GM21360 (cell line): Measurements from ENCODE around the gene SWAP70.

Source experiments
- ATAC-seq: cut with Tn5 transposase; IDR thresholded peaks from one replicate; pipeline ENCODE4 v1.9.1; 2021; ENCODE audit warnings: mild to moderate bottlenecking, moderate library complexity; ENCODE audit not compliant: unreplicated experiment

SWAP70 gene

DNA sequence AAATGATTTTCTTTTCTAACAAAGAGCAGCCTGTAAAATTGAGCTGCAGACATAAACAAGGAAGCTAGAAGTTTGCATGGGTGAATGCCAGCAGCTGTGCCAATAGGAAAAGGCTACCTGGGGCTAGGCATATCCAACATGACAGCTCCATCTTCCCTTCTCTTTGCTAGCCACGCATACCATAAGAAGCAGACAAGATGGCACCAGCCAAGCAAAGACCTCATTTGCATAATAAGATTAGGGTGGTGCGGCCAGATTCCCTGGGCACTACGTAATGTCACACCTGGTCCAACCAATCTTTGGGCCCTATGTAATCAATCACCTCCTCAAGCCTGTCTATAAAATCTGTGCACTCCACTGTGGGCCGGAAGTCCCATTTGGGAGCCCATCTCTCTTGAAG lies 108.3 kb downstream of the SWAP70 start:
- ATAC-seq: no peak

DNA sequence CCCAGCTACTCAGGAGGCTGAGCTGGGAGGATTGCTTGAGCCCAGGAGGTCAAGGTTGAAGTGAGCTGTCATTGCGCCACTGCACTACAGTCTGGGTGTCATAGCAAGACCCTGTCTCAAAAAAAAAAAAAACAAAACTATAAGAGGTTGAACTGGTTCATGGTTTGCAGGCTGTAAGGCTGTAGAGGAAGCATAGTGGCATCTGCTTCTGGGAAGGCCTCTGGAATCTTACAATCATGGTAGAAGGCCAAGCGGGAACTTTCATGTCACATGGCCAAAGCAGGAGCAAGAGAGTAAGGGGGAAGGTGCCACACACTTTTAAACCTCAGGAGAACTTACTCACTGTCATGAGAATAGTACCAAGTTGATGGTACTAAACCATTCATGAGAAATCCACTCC lies 109.6 kb downstream of the SWAP70 start:
- ATAC-seq: no peak

DNA sequence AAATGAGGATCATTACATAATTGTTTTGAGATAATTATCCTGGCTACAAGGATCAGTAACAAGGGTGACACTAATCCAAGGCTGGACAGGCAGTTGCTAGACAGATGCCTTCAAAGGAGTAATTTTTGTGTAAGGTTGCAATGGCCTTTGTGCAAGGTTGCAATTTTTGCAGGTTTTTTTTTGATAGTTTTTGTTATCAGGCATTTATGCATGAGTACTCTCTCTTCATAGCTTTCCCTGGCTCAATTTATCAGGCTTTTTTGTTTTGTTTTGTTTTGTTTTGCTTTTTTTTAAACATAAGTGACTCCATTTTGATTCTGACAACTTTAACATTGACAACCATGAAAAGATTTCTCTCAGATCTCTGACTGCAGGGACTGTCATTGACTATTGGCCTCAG lies 110.2 kb downstream of the SWAP70 start:
- ATAC-seq: no peak

DNA sequence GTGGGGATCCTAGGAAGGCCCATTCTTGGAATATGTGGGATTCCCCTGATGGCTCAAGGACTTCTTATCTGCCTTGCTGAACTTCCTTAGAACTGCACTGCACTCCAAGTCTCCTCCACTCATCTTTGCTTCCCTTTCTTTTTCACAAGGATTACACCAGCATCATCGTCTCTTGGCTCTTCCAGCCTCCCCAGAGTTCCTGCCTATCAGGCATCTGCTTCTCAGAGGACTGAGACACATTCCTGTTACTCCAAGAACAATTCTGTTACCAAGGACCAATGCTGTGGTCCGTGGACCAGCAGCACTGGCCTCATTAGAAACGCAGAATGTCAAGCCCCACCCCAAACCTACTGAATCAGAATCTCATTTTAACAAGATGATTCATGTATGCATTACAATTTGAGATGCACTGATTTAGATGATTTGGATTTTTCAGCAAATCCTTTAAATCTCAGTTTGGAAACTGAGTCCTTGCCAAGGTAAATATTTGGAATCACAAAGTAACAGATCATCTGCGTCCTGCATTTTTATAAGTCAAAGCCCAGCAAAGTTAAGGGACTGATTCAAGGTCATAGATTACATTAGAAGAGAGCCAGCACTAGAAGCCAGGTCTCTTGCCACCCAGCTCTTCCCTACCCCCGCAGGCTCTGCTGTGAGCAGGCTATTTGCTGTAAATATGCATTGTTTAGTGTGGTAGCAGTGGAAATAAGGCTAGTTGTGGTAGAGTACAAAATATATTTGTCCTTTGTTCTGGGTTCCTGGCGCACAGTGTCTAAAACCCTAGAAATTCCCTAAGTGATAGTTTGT lies 110.9 kb downstream of the SWAP70 start:
- no peak for ATAC-seq

DNA sequence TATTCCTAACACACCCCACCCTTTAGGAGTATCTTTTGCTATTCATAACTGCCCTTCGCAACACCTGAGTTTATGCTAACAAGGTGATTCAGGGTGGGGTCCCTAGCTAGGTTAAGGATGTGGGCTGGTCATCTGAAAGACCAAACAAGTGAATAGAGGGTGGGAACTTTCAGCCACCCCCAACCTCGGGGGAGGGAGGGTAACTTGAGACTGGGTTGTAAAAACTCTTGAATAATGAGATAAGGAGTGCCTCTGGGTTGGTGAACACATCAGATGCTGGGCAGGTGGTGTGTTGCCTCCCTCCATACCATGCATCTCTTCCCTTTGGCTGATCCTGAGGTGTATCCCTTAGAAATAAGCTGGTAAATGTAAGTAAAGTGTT lies 111.5 kb downstream of the SWAP70 start:
- no peak for ATAC-seq

DNA sequence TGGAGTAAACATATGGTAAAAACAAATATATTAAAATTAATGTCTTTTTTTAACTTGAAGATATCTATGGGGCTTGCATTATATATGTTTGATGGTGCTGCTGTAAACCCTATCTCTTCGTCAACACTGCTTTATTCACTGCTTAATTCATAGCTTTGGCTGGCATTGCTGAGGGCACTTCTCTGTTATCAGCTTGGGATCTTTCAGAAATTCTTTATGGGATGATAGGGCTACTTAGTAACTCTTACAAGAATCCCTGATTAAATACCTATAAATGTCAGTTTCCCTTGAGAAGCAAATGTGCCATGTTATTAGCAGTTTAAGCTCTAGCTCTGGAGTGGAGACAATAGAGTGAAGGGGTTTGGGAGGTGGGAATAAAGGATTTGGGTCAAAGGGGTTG lies 112.3 kb downstream of the SWAP70 start:
- ATAC-seq: no peak

DNA sequence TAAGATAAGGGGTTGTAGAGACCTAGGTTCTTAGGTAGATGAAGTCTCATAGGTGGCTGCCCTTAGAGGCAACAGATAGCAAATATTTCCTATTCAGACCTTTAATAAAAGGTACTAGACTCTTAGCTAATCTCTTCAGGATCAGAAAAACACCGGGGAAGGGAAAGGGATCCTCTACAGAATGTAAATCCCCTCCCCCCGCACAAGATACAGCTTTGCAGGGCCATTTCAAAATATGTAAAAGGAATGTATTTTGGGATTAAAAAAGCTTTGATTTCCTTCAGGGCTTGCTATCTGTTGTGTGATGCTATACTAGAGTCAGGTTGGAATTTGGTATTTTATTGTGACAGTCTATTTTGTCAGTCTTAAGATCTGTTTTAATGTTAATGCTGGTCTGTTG lies 113.2 kb downstream of the SWAP70 start:
- no peak for ATAC-seq

DNA sequence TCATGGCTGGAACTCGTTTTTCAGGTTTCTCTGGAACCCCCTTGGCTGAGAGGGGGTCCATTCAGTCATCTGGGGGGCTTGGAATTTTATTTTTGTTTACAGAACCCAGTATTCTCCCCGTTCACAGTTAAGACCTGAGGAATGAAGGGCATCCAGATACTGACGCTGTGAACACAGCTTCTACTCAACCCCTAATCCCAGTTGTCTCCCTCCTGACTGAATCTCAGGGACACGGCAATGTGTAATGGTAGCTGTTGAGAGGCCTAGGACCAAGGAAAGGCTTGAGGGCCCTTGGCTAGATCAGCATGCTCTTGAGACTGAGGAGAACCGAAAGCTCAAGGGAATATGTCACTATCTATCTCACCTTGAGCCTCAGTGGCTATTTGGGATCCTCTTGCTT lies 113.6 kb downstream of the SWAP70 start:
- ATAC-seq: no peak

DNA sequence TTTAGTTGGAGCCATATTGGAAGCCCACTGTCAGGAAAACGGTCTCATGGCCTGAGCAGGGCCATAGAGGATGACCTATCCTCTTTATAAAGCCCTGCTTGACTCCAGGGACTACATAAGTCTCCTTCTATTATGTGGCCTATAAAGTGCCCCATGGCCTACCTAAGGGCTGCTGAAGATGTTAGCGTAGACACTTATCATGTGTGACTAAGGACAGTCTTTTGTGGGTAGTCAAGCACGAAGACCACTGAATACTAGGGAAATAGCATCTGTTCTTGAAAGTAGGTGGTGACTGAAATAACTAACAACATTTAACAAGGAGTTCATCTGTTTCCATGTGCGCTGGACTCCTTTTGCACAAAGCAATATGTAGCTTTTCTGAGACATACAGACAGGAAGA lies 117.1 kb downstream of the SWAP70 start:
- ATAC-seq: no peak

DNA sequence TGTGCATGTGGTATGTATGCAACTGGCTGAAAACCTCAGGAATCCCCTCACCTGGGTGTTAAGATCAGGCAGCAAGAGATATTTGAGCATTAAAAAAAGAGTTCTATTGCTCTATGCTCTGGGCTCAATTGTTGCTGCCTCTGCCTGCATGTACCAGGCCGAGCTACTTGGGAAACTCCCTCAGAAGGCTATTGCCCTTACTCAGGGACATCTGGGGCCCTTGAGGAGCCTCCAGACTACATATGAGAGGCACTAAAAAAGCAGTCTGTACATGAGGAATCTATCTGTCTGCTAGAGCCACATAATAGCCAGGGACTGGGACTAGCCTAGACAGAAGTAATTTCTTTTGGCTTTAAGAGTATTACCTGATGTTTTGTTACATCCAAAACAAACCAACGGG lies 120.1 kb downstream of the SWAP70 start:
- ATAC-seq: no peak

DNA sequence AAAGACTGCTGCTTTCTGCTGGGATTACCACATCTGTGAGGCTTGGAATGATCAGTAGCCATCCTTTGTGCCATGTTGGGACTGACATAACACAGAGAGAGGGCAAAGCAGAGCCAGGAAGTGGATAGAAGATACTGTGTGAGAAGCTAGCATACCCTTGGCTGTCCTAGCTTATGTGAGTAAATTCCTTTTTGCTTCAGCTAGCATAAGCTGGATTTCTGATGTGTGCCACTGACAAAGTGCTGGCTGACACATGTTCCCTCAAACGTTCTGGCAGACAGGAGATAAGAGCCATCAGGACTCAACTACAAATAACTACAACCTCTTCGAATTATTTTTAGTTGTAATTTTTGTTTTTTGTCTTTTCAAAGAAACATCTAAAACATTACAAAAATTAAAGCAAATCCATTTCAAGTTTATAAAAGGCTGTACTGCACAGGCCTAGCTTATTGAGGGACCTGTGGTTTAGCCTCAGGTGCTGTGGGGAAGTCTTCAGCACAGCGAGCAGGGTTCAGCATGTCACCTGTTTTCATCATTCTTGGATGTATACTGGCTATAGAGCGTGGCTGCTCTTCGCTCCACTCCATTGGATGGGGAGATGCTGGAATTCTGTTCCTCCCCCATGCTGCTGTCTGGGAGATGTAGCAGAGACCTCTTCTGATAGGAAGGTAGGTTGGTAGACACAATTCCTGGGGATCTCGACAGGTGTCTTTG lies 120.9 kb downstream of the SWAP70 start:
- no peak for ATAC-seq

DNA sequence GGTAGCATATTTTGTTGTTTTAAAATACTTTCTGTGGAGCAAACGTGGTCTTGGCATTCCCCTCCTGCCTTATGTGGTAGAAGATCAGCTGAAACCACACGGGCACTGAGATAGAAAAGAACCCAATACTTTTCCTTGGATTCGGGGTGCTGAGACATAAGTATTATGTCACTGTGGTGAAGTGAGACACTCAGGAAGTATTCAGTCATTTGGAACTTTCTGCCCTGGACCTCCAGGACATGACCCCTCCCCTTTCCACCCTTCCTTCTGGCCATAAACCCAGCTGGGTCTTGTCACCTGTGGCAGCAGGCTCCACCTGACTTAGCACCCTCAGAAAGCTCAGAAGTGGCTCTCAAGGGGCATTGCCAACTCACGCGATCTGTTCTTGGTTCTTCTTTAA lies 123.4 kb downstream of the SWAP70 start:
- ATAC-seq: no peak

DNA sequence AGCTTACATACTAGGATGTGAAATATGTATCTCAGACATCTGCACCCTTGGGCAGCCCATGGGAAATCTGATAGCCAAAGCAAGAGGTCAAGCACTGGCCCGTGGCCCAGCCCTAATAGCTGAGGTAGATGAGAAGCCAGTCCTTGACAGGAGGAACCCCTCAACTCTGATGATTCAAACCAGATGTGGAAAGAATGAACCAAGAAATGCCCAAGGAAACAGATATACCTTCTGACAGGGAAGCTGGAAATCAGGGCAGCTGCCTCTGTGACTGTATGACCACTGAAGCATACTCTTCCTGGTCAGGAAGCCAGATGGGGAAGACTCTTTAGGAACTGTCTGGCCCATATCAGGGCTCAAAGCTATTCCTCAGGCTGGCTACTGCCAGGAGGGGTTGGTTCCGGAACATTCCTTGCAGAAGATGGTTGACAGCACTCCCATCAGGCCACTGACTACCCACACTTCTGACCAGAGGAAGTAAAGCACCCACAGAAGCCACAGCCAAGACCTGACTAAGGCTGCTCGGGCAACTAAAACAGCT lies 124.2 kb downstream of the SWAP70 start:
- ATAC-seq: no peak

DNA sequence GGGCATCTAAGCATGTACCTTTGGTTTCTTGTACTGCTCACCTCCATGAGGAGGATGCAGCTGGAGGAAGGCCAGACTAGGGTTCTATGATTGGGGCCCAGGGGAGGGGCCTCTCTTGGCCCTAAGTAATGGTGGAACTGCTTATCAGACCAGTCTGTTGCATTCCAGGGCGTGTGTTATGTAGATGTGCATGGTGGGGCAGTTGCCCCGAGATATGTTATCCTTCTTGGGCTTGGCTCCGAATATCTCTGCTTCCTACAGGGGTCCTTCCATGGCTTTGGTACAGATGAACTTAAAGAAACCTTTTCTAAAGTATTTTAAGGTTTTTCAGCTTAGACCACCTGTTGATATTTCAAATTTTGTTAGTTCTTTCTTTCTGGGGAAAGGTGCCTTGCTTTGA lies 126.0 kb downstream of the SWAP70 start:
- no peak for ATAC-seq

DNA sequence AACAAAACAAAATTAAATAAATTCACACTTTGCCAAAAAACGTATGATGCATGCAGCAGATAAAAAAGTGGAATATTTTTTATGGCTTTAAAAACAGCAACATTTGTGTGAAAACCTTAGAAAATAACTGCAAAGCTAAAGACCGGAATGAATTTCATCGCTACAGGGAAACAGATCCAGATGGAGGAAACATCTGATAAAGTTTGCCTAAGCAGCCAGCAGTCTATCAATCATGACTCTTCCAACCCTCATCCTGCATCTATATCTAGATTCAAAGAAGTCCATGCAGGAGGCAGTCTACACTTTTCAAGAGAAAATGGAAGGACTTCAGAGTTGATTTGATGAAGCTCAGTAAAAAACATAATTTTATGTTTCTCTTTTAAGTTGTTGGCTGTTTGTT lies 126.8 kb downstream of the SWAP70 start:
- ATAC-seq: no peak

DNA sequence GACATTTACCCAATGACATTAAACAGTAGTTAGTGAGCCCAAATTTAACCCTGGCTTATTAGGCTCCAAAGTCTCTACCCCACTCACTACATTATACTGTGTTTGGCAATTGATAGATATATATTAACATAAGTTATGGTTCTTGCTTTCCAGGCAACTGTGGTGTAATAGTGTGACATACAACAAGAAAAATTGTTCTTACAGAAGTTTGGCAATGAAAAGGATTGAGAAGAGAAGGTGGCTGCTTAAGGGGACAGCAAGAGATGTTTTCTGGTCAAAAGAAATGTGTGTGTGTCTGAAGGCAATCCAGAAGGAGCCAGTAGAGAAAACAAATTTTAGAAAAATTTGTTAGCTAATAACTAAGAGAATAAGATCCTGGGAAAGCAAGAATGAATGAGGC lies 132.4 kb downstream of the SWAP70 start:
- ATAC-seq: no peak

DNA sequence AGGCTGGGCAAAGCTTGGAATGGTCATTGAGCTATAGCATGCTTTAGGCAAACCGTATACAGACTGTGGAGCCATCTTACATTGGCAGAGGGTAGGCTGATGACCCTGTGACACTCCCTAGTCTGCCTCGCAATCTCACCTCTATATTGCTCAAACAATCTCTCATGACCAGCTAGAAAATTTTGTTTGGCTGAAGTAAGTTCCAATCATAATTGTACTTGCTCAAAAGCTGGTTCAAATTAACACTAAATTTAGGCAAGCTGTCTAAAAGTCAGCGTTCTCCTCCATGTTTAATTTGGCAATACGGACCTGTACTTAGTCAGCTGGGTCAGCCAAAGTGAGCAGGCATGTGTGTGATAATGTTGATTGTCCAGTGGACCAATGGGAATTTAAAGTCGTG lies 133.0 kb downstream of the SWAP70 start:
- ATAC-seq: no peak

DNA sequence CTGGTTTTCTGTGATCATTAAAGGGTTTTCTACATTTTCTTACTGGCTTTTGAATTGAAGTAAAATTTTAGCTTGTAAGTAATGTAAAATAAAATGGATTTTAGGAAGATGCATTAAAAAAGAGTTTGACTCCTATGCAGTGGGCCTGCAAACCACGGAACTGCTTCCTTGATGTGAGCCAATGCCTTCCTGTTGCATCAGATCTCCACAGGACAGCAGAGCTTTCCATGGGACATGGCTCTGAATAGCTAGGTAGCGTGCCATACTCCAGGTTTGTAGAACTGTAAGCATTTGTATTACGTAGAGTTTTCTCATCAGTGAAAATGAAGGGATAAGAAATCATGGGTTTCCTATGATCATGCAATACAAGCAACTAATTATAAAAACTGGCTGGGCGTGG lies 133.4 kb downstream of the SWAP70 start:
- ATAC-seq: no peak

DNA sequence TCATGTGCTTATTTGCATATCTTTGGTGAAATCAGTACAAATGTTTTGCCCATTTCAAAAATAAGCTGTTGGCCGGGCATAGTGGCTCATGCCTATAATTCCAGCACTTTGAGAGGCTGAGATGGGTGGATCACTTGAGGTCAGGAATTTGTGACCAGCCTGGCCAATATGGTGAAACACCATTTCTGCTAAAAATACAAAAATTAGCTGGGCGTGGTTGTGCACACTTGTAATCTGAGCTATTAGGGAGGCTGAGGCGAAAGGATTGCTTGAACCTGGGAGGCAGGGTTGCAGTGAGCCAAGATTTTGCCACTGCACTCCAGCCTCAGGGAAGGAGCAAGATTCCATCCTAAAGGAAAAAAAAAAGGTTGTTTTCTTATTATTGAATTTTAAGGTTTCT lies 136.0 kb downstream of the SWAP70 start:
- ATAC-seq: no peak

DNA sequence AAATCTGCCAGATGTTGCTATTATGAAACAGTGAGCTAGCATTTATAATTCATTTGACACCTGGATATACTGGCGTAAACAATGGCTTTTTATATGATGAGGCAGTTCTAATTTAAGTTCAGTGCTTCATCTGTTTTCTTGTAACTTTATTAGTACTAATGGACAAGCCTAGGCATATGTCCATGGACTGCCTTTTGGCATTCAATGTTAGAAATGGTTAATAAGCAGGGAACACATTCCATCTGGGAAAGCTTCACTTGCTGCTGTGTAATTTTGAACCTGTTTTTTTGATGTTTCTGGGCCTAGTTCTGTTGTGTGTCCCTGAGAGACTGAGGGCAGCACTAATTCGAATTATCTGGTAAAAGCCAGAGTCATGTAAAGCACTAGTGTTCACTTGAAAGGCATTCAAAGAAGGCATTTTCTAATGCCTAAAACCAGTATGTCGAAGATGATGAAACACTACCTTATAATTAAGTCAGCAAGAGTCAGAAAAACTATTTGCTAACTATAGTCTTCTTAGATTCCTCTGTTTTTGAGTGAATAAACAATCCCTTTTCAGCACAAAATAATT lies 138.5 kb downstream of the SWAP70 start:
- ATAC-seq: no peak
